ENCODE results near the gene TCP10L.
"Not testable (repeated sequence)": the region's sequence is repeated elsewhere in the genome, so short reads cannot be mapped to it uniquely, and the experiment has no call there.

TCP10L gene

DNA sequence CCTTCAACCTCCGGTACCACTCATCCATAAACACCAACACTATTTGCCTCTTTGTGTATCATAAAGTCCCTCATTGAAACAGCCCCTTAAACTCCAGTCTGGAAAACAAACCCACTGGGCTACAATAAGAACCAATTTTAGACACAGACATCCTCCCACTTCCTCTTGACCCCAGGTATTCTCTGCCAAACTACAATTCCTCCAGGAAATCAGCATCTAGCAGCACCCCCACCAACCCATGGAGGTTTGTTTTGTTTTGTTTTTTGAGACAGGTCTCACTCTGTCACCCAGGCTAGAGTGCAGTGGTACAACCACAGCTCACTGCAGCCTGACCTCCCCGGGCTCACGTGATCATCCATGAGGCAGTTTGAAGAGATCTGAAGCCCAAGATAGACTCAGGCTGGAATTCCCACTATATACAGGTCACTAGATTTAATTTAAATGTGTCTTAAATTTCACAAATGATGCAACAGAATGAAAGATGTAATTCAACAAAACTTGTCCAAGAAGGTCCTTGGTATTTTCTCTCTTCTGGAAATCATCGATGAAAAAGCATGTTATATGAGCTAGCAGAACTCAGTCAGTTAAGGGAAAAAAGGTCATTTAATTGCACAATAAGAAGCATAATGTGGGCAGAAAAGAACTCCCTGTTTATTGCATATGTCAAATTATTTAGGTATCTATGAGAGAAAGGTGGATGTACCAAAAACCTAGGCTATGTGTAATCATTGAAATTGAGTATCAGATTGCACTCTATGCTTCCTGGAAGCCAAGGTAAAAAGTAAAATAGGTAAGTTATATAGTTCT lies 30.3 kb downstream of the TCP10L start:
- DNase-seq (ENCODE audit: low read depth in 2 of 2), result no peak

DNA sequence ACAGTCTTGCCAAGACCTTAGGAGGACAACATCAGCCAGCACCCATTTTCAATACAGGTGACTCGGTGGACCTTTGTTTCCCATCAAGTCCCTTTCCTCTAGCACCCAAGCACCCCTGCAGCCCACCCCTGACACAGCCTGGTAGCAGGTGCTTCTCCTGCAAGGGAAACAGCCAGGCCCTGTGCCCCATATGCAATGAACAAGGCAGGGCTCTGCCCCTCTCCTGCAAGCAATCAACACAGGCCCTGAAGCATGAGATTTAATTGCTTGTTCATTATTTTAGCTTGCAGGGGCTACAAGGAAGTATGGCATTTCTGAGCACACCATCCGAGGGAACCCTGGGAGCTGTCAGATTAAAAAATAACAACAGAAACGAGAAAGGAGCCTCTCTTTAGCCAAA lies 35.4 kb downstream of the TCP10L start:
- DNase-seq (ENCODE audit: low read depth in 2 of 2), result no peak

DNA sequence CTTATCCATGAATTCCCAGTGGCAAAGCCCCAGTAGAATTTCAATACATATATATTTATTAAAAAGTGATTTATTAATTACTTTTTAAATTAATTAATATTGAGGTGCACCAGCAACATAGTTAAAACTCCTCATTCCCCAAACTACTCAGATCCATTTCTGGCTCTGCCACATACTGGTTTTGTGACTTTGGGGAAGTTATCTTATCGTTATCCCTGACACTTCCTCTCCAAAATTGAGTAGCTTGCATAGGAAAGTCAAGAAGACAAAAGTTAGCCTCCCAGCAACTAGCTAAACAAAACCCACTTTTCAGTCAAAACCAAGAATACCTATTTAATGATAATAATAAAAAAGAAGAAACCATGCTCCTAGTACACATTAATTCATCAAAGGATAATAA lies 35.9 kb downstream of the TCP10L start:
- DNase-seq (ENCODE audit: low read depth in 2 of 2), result no peak

DNA sequence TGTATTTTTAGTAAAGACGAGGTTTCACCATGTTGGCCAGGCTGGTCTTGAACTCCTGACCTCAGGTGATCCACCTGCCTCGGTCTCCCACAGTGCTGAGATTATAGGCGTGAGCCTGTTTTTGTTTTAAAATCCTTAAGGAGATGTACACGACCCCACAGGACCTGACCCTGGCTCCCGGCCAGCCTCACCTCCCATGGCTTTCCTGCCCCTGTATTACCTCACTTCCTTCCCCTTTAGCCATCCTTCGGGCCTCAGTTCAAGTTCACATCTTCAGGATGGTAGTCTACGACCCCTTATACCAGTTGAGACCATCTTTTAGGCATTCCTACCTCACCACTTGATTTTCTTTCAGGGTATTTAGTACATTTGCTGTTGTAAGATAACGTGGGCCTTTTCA lies 36.3 kb downstream of the TCP10L start:
- no peak for DNase-seq (ENCODE audit: low read depth in 2 of 2)

DNA sequence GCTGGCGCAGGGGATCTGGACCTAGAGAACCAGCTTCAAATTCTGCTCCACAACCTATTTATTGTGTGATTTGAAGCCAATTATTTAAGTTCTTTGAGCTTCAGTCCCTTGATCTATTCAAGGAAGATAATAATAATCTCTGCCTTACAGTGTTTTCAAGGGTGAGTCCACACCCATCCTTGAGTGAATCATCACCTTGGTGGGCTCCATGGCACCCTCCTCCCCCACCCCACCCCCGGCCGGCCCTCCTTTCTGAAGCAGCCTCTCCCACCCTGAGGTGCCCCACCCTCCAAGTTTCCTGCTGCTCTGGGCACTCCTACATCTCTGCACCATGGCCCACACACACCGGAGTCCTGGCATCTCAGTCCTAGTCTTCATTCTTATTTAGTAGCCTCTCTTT lies 38.3 kb downstream of the TCP10L start:
- DNase-seq (ENCODE audit: low read depth in 2 of 2), result no peak

DNA sequence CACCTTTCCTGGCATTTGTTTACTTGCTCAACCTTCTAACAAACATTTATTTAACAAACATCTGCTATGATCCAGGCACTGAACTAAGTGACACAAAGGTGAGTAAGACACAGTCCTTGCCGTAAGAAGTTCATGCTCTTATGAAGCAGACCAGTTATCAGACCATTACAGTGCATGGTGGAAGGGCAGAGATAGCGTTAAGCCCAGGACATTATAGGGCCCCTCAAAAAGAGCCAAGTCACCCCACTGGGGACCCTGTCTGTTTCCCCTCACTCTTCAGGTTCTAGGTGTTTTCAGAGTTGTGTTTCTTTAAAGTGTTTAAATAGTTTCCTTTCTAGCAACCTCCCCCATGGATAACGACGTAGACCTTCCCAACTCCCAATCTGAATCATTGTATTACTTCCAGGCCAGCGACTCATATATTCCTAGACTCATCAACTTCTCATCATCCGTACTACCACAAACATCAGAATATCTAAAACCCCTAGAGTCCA lies 39.3 kb downstream of the TCP10L start:
- no peak for DNase-seq (ENCODE audit: low read depth in 2 of 2)

DNA sequence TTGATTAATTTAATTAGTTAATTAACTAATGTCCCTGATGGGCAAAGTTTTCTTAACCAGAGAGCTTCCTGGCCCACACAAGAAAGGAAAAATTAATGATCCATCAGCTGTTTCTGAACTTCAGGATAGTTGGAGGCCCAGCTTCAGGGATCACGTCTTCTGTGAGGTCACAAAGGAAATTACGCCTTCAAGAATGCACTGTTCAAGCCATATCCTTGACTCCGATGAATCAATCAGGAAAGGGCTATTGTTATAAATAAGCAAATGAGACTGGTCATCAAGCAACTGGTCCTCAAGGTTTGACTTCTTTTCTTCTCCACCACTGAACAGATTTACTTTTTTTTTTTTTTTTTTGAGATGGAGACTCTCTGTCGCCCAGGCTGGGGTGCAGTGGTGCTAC lies 40.6 kb downstream of the TCP10L start:
- DNase-seq (ENCODE audit: low read depth in 2 of 2), result no peak

DNA sequence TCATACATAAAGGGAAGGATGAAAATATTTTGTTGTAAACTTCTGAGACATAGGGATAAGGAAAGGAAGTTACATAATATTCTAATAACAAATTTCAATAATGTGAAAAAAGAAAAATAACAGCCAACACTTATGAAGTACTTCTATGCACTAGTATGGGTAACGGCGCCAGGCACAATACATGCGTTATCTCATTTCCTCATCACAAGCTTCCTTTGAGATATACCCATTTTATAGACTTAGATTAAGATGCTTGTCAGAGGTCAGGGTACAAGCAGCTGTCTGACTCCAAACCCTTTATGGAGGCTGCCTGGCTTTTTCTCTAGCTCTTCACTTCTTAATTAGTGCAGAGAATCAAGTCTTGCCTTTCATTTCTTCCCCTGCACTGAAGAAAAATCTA lies 41.3 kb downstream of the TCP10L start:
- no peak for DNase-seq (ENCODE audit: low read depth in 2 of 2)

DNA sequence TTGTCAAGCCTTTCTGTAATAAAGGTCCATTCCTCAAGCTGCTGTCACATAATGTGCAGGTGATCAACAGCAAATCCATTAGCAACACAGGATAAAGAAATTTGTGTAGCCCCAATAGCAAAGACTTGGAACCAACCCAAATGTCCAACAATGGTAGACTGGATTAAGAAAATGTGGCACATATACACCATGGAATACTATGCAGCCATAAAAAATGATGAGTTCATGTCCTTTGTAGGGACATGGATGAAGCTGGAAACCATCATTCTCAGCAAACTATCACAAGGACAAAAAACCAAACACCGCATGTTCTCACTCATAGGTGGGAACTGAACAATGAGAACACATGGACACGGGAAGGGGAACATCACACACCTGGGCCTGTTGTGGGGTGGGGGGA lies 42.3 kb downstream of the TCP10L start:
- DNase-seq (ENCODE audit: low read depth in 2 of 2), result not testable (repeated sequence)

DNA sequence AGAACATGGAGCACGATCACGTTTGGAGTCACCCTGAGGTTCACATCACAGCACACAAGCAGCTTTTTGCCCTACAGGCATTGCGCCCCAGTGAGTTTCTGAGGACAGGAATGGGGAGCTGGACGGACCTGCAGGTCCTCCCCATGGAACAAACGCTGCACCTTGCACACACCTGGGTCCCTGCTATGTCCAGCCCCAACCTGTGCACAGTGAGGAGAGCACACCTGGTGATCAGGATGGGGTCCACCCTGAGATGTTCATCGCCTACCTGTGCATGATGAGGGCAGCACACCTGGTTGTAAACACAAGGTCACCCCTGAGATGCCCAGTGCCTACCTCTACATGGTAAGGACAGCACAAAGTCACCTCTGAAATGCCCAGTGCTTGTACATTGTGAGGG lies 45.9 kb downstream of the TCP10L start:
- no peak for DNase-seq (ENCODE audit: low read depth in 2 of 2)

DNA sequence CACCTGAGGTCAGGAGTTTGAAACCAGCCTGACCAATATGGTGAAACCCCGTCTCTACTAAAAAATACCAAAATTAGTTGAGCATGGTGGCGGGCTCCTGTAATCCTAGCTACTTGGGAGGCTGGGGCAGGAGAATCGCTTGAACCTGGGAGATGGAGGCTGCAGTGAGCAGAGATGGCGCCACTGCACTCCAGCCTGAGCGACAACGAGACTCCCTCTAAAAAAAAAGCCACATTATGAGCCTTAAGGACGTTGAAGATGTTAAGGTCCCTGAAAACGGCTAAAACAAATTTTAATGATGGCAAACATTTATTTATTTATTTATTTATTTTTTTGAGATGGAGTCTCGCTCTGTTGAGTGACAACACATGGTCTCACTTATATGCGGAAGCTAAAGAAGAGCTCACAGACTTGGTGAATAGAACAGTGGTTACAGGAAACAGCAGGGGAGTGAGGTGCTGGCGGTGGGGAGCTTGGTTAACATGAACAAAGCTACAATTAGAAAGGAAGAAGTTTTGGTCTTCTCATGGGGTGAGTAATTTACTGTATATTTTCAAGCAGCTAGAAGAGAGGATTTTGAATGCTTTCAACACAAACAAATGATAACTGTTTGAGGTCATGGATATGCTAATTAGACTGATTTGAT lies 47.1 kb downstream of the TCP10L start:
- DNase-seq (ENCODE audit: low read depth in 2 of 2), result no peak

DNA sequence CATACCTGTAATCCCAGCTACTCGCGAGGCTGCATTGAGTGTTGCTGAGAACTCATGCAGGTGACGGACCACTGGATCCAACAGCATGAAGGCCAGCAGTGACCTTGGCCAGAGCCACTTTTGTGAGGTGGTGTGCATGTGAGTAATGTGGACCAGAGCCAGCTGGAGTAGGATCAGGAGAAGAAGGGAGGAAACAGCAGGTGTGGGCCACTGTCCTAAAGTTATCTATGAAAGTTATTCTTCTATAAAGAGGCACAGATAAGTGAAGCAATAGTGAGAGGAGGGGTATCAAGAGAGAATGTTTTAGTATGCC lies 47.8 kb downstream of the TCP10L start:
- no peak for DNase-seq (ENCODE audit: low read depth in 2 of 2)

DNA sequence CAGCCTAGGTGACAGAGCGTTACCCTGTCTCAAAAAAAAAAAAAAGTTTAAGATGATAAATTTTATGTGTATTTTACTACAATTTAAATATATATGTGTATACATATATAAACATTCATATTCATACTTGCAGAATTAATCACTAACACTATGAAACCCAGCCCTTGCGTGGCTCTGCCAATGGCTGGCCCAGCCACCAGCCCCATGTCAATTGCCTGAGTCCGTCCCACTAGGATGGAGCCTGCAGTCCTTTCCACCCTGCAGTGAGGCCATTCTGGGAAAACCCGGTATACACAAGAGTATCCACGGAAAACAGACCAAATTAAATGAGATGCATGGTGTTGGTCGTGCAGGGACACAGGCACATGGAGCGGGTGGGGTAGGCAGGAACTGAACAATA lies 49.7 kb downstream of the TCP10L start:
- no peak for DNase-seq (ENCODE audit: low read depth in 2 of 2)

DNA sequence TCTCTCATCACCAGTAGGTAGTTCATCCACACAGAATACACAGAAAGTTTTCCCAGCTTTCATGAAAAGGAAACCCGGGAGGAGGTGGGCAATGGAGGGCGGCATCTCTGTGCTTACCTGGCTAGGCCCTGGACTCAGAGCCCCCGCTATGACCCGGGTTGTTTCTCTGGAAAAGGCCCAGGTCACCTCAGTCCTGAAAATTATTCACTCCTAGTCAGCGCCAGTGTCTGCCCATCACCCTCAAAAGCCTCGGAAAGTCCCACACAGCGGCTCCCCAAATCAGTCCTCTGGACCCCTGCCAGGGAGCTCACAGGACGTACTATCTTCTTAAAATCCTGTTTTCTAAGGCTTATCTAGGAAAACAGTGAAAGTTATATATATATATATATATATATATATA lies 51.2 kb downstream of the TCP10L start:
- DNase-seq (ENCODE audit: low read depth in 2 of 2), result no peak

DNA sequence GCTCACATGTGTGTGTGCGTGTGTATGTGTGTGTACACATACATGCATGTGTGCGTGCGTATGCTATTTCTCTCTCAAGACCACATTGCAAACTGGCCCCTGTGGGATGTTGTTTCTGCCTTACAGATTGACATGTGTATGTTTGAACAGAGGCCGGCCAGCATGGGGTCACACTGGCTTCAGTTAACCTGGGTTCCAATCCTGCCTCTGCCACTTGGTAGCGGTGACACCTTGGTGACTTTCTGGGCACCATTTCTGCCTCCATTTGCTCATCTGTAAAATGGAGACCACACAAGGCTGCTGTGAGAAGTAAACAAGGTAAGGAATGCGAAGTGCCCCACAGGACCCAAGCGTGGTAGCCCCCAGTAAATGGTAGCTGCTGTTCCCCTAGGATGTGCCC lies 51.7 kb downstream of the TCP10L start:
- no peak for DNase-seq (ENCODE audit: low read depth in 2 of 2)

DNA sequence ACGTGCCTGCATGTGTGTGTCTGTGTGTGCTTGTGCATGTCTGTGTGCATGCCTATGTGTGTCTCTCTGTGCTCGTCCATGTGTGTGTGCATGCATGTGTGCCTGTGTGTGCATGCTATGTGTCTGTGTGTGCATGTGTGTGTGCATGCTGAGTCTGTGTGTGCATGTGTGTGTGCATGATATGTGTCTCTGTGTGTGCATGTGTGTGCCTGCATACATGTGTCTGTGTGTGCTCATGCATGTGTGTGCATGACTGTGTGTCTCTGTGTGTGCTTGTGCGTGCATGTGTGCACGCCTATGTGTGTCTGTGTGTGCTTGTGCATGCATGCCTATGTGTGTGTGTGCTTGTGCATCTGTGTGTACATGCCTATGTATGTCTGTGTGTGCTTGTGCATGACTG lies 52.3 kb downstream of the TCP10L start:
- no peak for DNase-seq (ENCODE audit: low read depth in 2 of 2)

DNA sequence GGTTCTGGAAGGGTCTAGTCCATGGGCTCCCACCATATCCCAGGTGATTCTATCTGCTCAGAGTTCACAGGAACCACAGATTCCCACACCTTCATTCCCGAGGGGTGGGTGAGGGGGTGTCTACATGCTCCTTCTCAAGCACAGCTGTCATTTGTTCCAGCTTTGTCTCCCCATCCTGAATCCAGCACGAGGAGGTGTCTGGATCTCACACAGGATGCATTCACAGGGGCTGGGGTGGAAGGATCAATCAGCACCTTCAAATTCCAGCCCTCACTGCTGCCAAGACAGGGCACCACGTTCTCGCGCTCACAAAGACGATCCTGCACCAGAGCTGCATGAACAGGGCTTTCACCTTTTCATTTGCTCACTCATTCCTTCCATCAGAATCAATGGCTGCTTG lies 52.7 kb downstream of the TCP10L start:
- DNase-seq (ENCODE audit: low read depth in 2 of 2), result no peak

DNA sequence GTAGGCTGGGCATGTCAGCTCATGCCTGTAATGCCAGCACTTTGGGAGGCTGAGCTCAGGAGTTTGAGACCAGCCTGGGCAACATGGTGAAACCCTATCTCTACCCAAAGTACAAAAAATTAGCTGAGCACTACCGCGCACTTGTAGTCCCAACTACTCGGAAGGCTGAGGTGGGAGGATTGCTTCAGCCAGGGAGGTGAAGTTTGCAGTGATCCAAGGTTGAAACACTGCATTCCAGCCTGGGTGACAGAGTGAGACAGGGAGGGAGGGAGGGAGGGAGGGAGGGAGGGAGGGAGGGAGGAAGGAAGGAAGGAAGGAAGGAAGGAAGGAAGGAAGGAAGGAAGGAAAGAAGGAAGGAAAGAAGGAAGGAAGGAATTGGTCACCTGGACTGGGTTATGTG lies 53.8 kb downstream of the TCP10L start:
- DNase-seq (ENCODE audit: low read depth in 2 of 2), result not testable (repeated sequence)

DNA sequence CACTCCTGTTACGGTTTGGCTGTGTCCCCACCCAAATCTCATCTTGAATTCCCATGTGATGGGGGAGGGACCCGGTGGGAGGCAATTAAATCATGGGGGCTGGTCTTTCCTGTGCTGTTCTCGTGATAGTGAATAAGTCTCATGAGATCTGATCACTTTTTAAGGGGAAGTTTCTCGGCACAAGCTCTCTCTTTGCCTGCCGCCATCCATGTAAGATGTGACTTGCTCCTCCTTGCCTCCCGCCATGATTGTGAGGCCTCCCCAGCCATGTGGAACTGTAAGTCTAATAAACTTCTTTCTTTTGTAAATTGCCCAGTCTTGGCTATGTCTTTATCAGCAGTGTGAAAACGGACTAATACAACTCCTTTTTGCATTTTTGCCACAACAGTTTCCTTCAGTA lies 54.5 kb downstream of the TCP10L start:
- DNase-seq (ENCODE audit: low read depth in 2 of 2), result not testable (repeated sequence)

DNA sequence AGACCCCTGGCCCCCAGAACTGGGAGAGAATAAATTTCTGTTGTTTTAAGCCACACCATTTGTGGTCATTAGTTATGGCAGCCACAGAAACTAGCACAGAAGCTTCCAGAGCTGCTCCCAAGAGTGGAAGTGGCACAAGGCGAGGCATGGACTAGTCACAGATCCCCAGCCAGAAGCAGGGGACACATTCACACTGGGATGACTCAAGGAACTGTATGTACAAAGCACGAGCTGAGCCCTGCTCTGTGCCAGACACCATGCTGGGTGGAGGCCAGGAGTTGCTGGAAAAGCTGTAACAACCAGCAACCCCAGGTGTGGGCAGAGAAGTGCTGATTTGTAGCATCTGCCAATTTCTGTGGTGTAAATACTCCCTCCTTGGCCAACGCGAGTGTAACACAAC lies 55.6 kb downstream of the TCP10L start:
- no peak for DNase-seq (ENCODE audit: low read depth in 2 of 2)

DNA sequence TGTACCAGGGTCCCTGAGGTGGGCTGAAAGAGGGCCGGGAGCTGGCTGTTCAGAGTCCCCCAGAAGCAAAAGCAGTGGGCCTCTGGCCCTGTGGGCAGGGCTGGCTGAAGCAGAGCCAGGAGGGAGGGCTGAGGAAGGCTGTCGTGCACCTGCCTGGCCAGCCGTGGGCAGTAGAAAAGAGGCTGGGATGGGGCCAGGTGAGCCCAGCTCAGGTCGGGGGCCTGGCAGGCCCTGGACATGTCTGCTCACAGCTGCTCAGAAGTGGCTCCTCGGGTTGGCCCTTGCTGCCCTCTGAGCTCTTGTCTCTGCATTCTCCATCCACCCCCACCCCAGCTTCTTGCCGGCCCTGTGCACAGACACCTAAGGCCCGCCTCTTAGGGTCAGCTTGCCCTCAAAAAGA lies 60.0 kb downstream of the TCP10L start:
- DNase-seq (ENCODE audit: low read depth in 2 of 2), result no peak

DNA sequence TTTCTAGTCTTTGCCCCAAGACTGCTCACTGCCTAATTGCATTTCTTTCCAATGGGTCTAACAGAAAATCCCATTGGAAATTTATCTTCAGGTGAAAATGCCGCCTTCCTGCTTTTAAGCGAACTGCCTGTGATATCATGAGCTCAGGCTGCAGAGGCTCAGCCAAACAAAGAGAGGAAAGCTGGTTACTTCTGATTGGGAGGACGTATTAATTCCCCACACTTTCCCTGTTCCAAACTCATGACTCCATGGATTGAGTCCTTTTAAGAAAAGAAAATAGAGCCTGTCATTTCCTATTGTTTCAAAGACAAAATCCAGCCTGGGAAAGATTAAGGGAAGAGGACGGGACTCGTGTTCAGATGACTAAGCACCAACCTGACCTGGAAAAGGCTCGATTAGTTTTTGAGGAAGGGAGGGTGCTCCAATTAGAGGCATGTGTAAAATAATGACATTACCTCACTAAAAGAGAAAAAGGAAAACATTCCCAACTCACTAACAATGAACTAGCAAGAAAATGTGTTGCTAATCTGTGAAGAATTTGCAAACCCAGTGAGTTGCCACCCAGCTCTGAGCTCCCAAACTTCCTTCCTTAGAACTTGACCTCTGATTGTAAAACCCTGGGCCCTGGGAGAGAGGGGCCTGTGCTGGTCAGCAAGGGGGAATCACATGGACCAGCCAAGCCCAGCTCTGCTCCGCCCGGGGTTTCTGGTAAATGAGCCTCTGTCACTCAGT lies 61.2 kb downstream of the TCP10L start:
- no peak for DNase-seq (ENCODE audit: low read depth in 2 of 2)

Measured in activated CD4-positive, alpha-beta T cell treated with anti-CD3 and anti-CD28 coated beads for 24 hours (primary cell).